Activated T-cell treated with anti-CD3 and anti-CD28 coated beads for 24 hours (primary cell): Measurements from ENCODE around the gene SERPINC1.
"Not testable (repeated sequence)": the region's sequence is repeated elsewhere in the genome, so short reads cannot be mapped to it uniquely, and the experiment has no call there.

Source experiments
- DNase-seq: peaks from one replicate; pipeline ENCODE4 v3.0.0-alpha.2; 2020; ENCODE audit warnings: low read depth

Gene SERPINC1

GRCh38 chr1:173917149-173917548 is at the start of gene SERPINC1:
SERPINC1 (minus strand) TSS chr1:173917327; CDS start chr1:173917259, 68 bp downstream.
- DNase-seq: no peak

- DNase-seq: not testable (repeated sequence)
Measured at GRCh38 chr1:173965896-173966295, 48.8 kb upstream of the SERPINC1 start.

GRCh38 chr1:173963477-173963876 is 46.4 kb upstream of the SERPINC1 start:
- no peak for DNase-seq

GRCh38 chr1:173960625-173961024 is 43.5 kb upstream of the SERPINC1 start:
- DNase-seq: no peak

- no peak for DNase-seq
Measured at GRCh38 chr1:173954179-173954578, 37.1 kb upstream of the SERPINC1 start.

- no peak for DNase-seq
Measured at GRCh38 chr1:173948594-173948993, 31.5 kb upstream of the SERPINC1 start.

- no peak for DNase-seq
Measured at GRCh38 chr1:173946380-173946921, 29.3 kb upstream of the SERPINC1 start.

- DNase-seq: no peak
Measured at GRCh38 chr1:173937062-173937461, 19.9 kb upstream of the SERPINC1 start.

GRCh38 chr1:173934440-173934839 is 17.3 kb upstream of the SERPINC1 start:
- DNase-seq: no peak

- DNase-seq: not testable (repeated sequence)
Measured at GRCh38 chr1:173930541-173930940, 13.4 kb upstream of the SERPINC1 start.

- no peak for DNase-seq
Measured at GRCh38 chr1:173925306-173926242, 8.4 kb upstream of the SERPINC1 start.

- no peak for DNase-seq
Measured at GRCh38 chr1:173920861-173921260, 3.7 kb upstream of the SERPINC1 start.

- no peak for DNase-seq
Measured at GRCh38 chr1:173917635-173918493, 737 bp upstream of the SERPINC1 start.

GRCh38 chr1:173916667-173917066 is 460 bp downstream of the SERPINC1 start:
- no peak for DNase-seq

- no peak for DNase-seq
Measured at GRCh38 chr1:173915596-173915995, 1.5 kb downstream of the SERPINC1 start.

- DNase-seq: no peak
Measured at GRCh38 chr1:173914366-173914871, 2.7 kb downstream of the SERPINC1 start.

GRCh38 chr1:173913111-173913510 is 4.0 kb downstream of the SERPINC1 start:
- DNase-seq: no peak

- DNase-seq: no peak
Measured at GRCh38 chr1:173903827-173904531, 13.1 kb downstream of the SERPINC1 start.

- no peak for DNase-seq
Measured at GRCh38 chr1:173900992-173901391, 16.1 kb downstream of the SERPINC1 start.

GRCh38 chr1:173900427-173900826 is 16.7 kb downstream of the SERPINC1 start:
- no peak for DNase-seq

- DNase-seq: no peak
Measured at GRCh38 chr1:173894189-173894588, 22.9 kb downstream of the SERPINC1 start.

GRCh38 chr1:173893611-173894010 is 23.5 kb downstream of the SERPINC1 start:
- no peak for DNase-seq
